DMS53 treated with DMSO at 0.1 percent for 48 hours (cell line): ENCODE data around the gene TBC1D17.
"Not testable (repeated sequence)": the region's sequence is repeated elsewhere in the genome, so short reads cannot be mapped to it uniquely, and the experiment has no call there.

ENCODE experiments used
- DNase-seq: peaks from one replicate; lab custom pipeline; 2025; ENCODE audit not compliant: unreplicated experiment; lab: John Stamatoyannopoulos, UW

The TBC1D17 gene

DNA sequence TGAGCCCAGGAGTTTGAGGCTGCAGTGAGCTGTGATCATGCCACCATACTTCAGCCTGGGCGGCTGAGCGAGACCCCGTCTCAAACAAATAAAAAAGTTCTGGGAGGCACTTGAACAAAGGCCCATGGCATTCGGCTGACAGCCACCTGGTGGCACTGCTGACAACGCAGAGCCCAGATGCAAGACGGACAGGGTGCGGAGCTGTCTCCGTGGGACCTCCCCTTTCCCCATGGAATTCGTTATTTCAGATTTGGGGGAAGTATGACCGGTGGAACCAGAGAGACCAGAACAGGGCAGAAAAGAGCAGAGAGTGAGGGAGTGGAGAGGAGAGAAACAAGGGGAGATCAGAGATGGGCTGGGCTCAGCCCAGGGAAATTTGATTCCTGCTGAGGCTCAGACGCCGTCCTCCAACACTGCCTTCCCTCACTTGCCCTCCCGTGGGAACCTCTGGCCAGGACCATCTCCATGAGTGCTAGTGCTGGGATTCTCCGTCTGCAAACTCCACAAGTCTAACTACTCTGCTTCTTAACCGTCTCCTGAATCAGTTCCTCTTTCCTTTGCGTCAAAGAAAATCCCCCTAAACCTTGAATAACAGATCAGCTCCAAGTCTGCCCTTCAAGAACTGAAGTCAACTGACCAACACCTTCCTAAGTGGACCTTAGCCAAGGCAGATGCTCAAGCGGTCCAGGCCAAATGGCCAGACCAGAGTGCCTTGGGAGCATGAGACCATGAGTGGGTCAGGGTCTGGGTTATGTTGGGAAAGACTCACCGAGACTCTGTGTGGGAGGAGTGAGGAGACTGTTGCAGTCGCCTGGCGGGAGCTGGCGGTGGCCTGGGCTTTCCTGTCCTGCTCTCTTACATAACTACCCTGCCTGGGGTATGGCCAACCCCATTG lies 39.6 kb downstream of the TBC1D17 start:
- DNase-seq, result no peak

- DNase-seq, result no peak
Observed at GRCh38 chr19:49918089-49918488, 40.6 kb downstream of the TBC1D17 start.

GRCh38 chr19:49920624-49921363 lies 43.3 kb downstream of the TBC1D17 start:
- no peak for DNase-seq

GRCh38 chr19:49921871-49922795 lies 44.6 kb downstream of the TBC1D17 start:
- DNase-seq, result no peak

- no peak for DNase-seq
Observed at GRCh38 chr19:49923055-49924003, 45.8 kb downstream of the TBC1D17 start.

GRCh38 chr19:49924004-49924880 lies 46.7 kb downstream of the TBC1D17 start:
- DNase-seq, result no peak

GRCh38 chr19:49924881-49925210 lies 47.3 kb downstream of the TBC1D17 start:
- DNase-seq, result not testable (repeated sequence)

DNA sequence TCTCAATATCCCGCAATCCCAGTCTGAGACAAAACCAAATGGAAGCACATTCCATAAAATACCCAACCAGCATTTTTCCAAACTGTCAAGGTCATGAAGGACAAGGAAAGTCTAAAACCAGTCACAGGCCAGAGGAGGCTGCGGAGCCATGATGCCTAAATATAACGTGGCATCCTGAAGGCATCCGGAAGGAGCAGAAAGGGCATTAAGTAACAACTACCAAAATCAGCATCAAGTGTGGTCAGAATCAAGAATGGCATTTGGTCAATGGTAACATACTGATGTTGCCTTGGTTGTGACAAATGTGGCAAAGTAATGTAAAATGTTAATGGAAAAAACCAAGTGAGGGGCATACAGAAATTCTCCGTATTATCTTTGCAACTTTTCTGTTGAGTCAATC lies 48.0 kb downstream of the TBC1D17 start:
- DNase-seq, result no peak

DNA sequence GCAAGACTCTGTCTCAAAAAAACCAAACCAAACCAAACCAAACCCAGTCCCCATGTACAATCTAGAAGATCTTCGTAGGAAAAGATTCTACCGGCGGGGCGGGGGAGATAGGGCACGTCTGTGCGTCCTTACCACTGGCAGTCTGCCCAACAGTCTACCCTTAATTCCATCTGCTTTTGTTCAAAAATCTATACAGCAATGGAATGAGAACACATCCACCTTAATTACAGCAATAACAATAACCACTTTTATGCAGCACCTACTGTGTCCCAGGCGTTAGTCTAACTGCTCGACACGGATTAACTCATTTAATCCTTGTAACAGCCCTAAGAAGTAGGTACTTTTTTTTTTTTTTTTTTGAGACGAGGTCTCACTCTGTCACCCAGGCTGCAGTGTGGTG lies 49.0 kb downstream of the TBC1D17 start:
- no peak for DNase-seq

DNA sequence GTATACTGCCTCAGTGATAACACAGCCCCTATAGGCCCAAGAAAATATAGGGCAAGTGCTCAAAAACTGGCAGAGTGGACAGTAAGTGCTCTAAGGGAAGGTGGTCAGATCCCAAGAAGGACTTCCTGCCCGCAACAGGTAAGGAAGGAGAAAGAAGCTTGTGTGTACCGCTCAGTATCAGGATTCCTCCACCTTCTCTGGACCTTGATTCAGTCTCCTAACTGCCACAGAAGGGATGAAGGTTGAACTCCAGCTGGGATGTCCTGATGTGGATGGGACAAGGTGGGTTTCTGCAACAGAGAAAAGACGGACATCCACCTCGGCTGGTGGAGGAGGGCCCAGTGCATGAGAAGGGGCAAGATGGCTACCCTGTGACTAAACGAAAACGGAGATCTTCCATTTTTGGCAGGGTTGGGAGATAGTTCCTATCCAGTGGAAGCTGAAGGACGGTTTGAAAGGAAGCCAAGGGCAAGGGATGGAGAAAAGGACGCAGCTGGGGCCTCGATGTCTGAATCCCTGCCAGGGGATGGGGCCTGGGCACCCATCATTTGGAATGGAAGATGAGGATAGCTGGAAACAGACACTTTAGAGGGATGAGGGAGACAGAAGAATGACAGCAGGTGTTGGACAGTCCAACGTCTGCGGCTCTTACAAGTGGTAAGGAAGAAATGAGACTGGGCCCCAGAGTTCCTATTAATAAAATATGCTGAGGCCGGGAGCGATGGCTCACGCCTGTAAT lies 50.2 kb downstream of the TBC1D17 start:
- no peak for DNase-seq

DNA sequence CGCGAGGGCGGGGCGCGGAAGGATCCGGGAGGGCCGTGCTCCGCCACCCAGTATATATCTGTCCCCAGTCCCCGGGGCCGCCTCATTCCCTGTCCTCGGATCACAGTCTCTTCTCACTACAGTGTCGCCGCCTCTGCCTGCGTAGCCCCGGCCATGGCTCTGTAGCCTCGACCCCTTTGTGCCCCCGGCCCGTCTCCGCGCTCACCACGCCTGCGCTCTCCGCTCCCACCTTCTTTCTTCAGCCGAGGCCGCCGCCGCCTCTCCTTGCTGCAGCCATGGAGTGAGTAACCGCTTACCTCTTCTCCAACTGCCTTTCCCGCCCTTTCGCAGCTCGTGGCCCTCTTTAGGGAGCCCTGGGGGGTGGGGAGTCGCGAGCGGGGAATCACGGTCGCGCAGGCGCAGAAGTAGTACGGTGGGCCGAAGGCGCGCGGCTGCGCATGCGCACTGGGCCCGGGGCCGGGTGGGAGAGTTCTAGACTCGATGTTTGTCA lies 51.7 kb downstream of the TBC1D17 start, which contains the start of the genes ATF5 and NUP62:
ATF5 (plus strand) TSS at position 85 of the 490 bp plus-strand sequence. CDS start 1,646 bp downstream, outside the sequence.
NUP62 (minus strand) TSS at position 384 of the 490 bp plus-strand sequence. CDS start 19,697 bp downstream, outside the sequence.
- peak; percentile 72 for DNase-seq

DNA sequence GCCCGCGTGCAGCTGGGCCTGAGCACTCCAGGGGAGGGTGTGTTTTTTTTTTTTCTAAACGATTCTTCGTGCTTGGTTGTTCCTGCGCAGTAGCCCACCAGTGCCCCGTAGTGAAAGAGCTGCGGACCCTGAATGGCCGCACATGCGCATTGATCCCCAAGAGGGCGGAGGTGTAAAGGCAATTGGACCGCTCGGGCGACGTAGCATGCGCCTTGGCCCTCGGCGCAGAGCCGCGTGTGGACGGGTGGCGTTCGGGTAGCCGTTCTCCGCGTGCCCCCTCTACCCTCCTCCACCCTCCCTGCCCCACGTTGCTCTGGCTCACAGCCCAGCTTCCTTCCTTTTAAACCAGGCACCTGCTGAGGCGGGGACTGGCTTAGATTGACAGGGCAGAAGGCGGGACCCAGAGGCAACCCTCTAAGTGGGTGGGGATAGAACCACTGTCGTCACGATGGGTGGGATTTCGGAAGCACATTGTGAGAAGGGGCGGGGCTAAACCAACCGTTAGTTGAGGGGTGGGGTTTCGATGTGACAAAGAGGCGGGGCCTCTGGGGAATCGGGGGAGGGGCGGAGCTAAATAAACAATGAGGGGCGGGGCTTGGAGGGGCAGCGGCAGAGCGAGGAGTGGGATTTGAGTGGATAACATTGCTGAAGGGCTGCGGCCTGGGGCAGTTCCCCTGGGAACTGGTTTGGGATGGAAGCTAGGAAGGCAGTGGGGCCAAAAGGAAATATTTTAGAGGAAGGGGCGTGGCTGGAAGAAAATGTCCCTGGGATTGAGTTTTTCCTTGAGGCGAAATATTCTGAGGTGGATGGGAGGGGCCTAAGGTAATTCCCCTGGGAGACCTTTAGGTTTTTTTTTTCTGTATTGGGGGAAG lies 52.3 kb downstream of the TBC1D17 start:
- peak; percentile 76 for DNase-seq

- DNase-seq, result no peak
Observed at GRCh38 chr19:49930483-49931011, 53.0 kb downstream of the TBC1D17 start.

- DNase-seq, result no peak
Observed at GRCh38 chr19:49931293-49932040, 54.0 kb downstream of the TBC1D17 start.

DNA sequence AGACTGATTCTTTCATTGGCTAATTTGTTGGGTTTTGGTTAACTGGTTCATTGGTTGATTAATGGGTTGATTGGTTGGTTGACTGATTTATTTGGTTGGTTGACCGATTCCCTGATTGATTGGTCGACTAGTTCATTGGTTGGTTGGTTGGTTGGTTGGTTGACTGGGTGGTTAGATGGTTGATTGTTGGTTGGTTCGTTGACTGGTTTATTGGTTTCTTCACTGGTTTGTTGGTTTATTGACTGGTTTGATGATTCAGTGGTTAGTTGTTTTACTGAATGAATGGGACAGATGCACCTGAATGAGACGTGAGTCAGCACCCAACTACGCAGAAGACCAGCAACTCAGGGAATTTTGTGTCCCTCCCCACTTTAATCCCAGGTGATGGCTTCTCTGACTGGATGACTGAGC lies 54.5 kb downstream of the TBC1D17 start:
- no peak for DNase-seq

- no peak for DNase-seq
Observed at GRCh38 chr19:49932731-49933131, 55.2 kb downstream of the TBC1D17 start.
